ENCODE data around the gene GLRX3. TPM values are rescaled to one million over a fixed set of nuclear protein-coding genes. Genes with fewer than 3 reads are reported as not detected.

GLRX3 gene
- total and polyA plus RNA-seq, 3 experiments from 2014 or later = 78.6 to 169 (median 155) TPM

GRCh38 chr10:130179640-130180039, 43.4 kb downstream of the GLRX3 start:
- H3K4me3 Mint-ChIP-seq = no peak overlapping the region
- no peaks in the 10 kb centered on the region for H3K9me3 Mint-ChIP-seq
- Histone ChIP-seq H3K27me3 (ENCODE audit: insufficient read depth, low read length, poor library complexity, severe bottlenecking) (no peaks in the 10 kb centered on the region), H3K4me1 (ENCODE audit: insufficient read depth, low read length) (no peaks in the 10 kb centered on the region), H3K9me3 (ENCODE audit: low read length) (no peaks in the 10 kb centered on the region), H3K36me3 (ENCODE audit: insufficient read depth, low read length) (peaks cover 22% of the 10 kb centered on the region), H3K4me3 (ENCODE audit: low read length) (no peak overlapping the region), H3K27ac (ENCODE audit: low read depth, low read length) (no peak overlapping the region)
- ChIA-PET CTCF (no interaction called here), POLR2A (no interaction called here)
- peaks cover 6 to 81% (median 14%) of the 10 kb centered on the region in 3 donors for H3K36me3 Mint-ChIP-seq
- no peaks in the 10 kb centered on the region for H3K27me3 Mint-ChIP-seq
- H3K4me1 Mint-ChIP-seq = peaks cover 5 to 14% (median 10%) of the 10 kb centered on the region in 3 donors
- H3K27ac Mint-ChIP-seq = peak overlapping the region in 1 of 8 donors; percentile 17
- peak in 1 of 5 donors; percentile 48 for DNase-seq

DNA sequence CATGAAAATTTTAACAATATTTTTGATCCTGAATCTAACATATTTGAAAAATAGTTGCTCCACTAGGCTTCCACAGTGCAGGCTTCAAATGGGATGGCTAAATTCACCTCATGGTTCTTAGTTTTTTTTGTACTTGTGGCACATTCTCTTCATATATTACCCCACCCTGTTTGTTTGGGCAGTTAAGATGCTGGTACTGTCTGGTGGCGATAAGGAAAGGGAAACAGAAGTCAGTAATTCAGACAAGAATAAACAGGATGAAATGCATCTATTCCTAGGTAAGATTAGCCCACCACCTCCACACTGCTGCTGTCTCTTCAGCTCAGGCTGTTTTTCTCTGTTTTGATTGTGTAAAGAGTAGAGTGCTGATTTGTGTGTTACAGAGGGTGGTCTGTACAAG, 44.2 kb downstream of the GLRX3 start:
- H3K27ac ChIP-seq (ENCODE audit: low read depth, low read length) = no peak overlapping the region
- H3K4me3 ChIP-seq (ENCODE audit: low read length) = no peak overlapping the region
- no peak for DNase-seq
- ChIA-PET POLR2A (no interaction called here), CTCF (no interaction called here)
- Mint-ChIP-seq H3K36me3 (peaks cover 6 to 81% (median 15%) of the 10 kb centered on the region in 3 donors), H3K4me3 (no peak overlapping the region), H3K4me1 (peaks cover 5 to 14% (median 6%) of the 10 kb centered on the region in 3 donors), H3K9me3 (no peaks in the 10 kb centered on the region), H3K27ac (peak overlapping the region in 3 of 8 donors; percentile 22 to 53 (median 45)), H3K27me3 (no peaks in the 10 kb centered on the region)
- no peaks in the 10 kb centered on the region for H3K27me3 ChIP-seq (ENCODE audit: insufficient read depth, low read length, poor library complexity, severe bottlenecking)
- H3K9me3 ChIP-seq (ENCODE audit: low read length) = no peaks in the 10 kb centered on the region
- H3K4me1 ChIP-seq (ENCODE audit: insufficient read depth, low read length) = no peaks in the 10 kb centered on the region
- H3K36me3 ChIP-seq (ENCODE audit: insufficient read depth, low read length) = peaks cover 15% of the 10 kb centered on the region

GRCh38 chr10:130181858-130182257, 45.7 kb downstream of the GLRX3 start:
- DNase-seq = no peak
- H3K4me1 Mint-ChIP-seq = peaks cover 3 to 14% (median 7%) of the 10 kb centered on the region in 3 donors
- ChIA-PET POLR2A (no interaction called here), CTCF (no interaction called here)
- no peaks in the 10 kb centered on the region for H3K27me3 ChIP-seq (ENCODE audit: insufficient read depth, low read length, poor library complexity, severe bottlenecking)
- H3K36me3 Mint-ChIP-seq = peaks cover 6 to 83% (median 17%) of the 10 kb centered on the region in 3 donors
- H3K27ac Mint-ChIP-seq = peak overlapping the region in 2 of 8 donors; percentile 36 to 54
- H3K9me3 Mint-ChIP-seq = no peaks in the 10 kb centered on the region
- H3K4me3 ChIP-seq (ENCODE audit: low read length) = no peak overlapping the region
- no peak overlapping the region for H3K27ac ChIP-seq (ENCODE audit: low read depth, low read length)
- H3K9me3 ChIP-seq (ENCODE audit: low read length) = no peaks in the 10 kb centered on the region
- H3K36me3 ChIP-seq (ENCODE audit: insufficient read depth, low read length) = peaks cover 11% of the 10 kb centered on the region
- no peak overlapping the region for H3K4me3 Mint-ChIP-seq
- H3K27me3 Mint-ChIP-seq = no peaks in the 10 kb centered on the region
- no peaks in the 10 kb centered on the region for H3K4me1 ChIP-seq (ENCODE audit: insufficient read depth, low read length)

GRCh38 chr10:130185591-130185990, 49.4 kb downstream of the GLRX3 start:
- POLR2A ChIA-PET = no interaction called here
- Mint-ChIP-seq H3K9me3 (no peaks in the 10 kb centered on the region), H3K27ac (peak overlapping the region in 2 of 8 donors; percentile 28 to 68), H3K4me1 (peaks cover 0 to 10% (median 6%) of the 10 kb centered on the region in 3 donors), H3K36me3 (peaks cover 3 to 58% (median 13%) of the 10 kb centered on the region in 3 donors), H3K27me3 (no peaks in the 10 kb centered on the region), H3K4me3 (no peak overlapping the region)
- Histone ChIP-seq H3K4me1 (ENCODE audit: insufficient read depth, low read length) (no peaks in the 10 kb centered on the region), H3K27ac (ENCODE audit: low read depth, low read length) (no peak overlapping the region), H3K27me3 (ENCODE audit: insufficient read depth, low read length, poor library complexity, severe bottlenecking) (no peaks in the 10 kb centered on the region), H3K4me3 (ENCODE audit: low read length) (no peak overlapping the region), H3K9me3 (ENCODE audit: low read length) (no peaks in the 10 kb centered on the region), H3K36me3 (ENCODE audit: insufficient read depth, low read length) (peaks cover 6% of the 10 kb centered on the region)
- CTCF ChIA-PET = no interaction called here
- no peak for DNase-seq

DNA sequence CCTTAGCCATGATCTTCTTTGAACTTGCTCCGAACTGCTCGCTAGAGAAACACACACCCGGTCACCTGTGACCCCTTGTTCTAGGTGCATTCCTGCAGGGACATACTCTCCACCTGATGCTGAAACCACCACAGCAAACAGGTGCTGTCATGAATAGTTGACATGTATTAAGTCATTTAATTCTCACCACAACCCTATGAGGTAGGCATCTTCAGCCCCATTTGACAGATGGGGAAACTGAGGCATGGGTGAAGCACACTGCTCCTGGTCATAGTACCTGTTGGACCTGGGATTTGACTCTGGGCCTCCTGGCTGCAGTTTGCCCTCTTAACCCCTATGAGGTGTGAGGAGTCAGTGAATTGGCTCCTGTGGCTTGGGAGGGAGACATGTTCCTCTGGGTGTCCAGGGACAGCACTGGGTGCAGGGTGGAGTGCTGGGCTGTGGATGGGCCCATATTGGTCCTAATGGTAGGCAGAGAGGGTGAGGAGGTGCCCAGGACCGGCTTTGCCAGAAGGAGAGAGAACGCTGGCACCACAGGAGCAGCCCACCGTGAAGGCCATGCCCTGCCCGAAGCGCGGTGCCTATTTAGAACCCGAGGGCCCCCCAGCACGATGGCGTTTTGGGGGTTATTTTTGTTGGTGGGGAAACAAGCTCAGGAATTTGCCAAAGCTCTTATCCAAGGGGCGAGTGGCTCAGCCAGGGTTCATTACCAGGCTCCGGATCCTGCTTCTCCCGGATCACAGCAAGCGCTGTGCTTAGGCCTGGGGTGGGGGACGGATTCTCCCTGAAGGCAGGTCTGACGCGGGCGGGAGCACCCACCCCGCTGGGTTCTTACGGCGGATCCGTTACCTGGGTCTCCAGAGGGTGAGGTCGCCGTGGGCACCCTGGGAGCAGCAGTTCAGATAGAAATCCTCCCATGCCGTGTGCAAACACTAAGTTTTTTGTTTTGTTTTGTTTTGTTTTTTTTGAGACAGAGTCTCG, 52.3 kb downstream of the GLRX3 start:
- Histone ChIP-seq H3K4me3 (ENCODE audit: low read length) (no peak overlapping the region), H3K4me1 (ENCODE audit: insufficient read depth, low read length) (no peaks in the 10 kb centered on the region), H3K27me3 (ENCODE audit: insufficient read depth, low read length, poor library complexity, severe bottlenecking) (no peaks in the 10 kb centered on the region), H3K36me3 (ENCODE audit: insufficient read depth, low read length) (no peaks in the 10 kb centered on the region), H3K27ac (ENCODE audit: low read depth, low read length) (no peak overlapping the region), H3K9me3 (ENCODE audit: low read length) (no peaks in the 10 kb centered on the region)
- H3K4me1 Mint-ChIP-seq = peaks cover 5 to 10% (median 6%) of the 10 kb centered on the region in 3 donors
- POLR2A ChIA-PET = no interaction called here
- peak overlapping the region in 3 of 7 donors; percentile 11 to 55 (median 41) for H3K4me3 Mint-ChIP-seq
- H3K9me3 Mint-ChIP-seq = no peaks in the 10 kb centered on the region
- H3K36me3 Mint-ChIP-seq = peaks cover 0 to 30% (median 13%) of the 10 kb centered on the region in 3 donors
- peaks cover 7 to 11% of the 10 kb centered on the region in 2 donors for H3K27me3 Mint-ChIP-seq
- CTCF ChIA-PET = interaction anchor here (1.0 to 1.7 kb wide), 3 partner anchors 11 to 1598 kb away, joined by 3 to 4 read pairs (median 3); partner anchors contain the start of gene C10orf143
- no peak for DNase-seq
- no peak overlapping the region for H3K27ac Mint-ChIP-seq

GRCh38 chr10:130189608-130190054, 53.4 kb downstream of the GLRX3 start:
- peaks cover 9 to 11% of the 10 kb centered on the region in 2 donors for H3K27me3 Mint-ChIP-seq
- ChIA-PET CTCF (interaction anchor here (1.0 to 1.9 kb wide), 4 partner anchors 9 to 1597 kb away, joined by 3 to 5 read pairs (median 4); partner anchors contain the start of gene C10orf143), POLR2A (no interaction called here)
- Histone ChIP-seq H3K4me1 (ENCODE audit: insufficient read depth, low read length) (no peaks in the 10 kb centered on the region), H3K4me3 (ENCODE audit: low read length) (no peak overlapping the region), H3K27me3 (ENCODE audit: insufficient read depth, low read length, poor library complexity, severe bottlenecking) (no peaks in the 10 kb centered on the region), H3K36me3 (ENCODE audit: insufficient read depth, low read length) (no peaks in the 10 kb centered on the region), H3K9me3 (ENCODE audit: low read length) (no peaks in the 10 kb centered on the region), H3K27ac (ENCODE audit: low read depth, low read length) (no peak overlapping the region)
- peaks cover 5 to 10% (median 6%) of the 10 kb centered on the region in 3 donors for H3K4me1 Mint-ChIP-seq
- DNase-seq = no peak
- H3K27ac Mint-ChIP-seq = no peak overlapping the region
- no peaks in the 10 kb centered on the region for H3K9me3 Mint-ChIP-seq
- H3K36me3 Mint-ChIP-seq = peaks cover 0 to 19% (median 8%) of the 10 kb centered on the region in 3 donors
- no peak overlapping the region for H3K4me3 Mint-ChIP-seq

- ChIA-PET POLR2A (no interaction called here), CTCF (interaction anchor here (0.8 to 1.9 kb wide), 8 partner anchors 9 to 1596 kb away, joined by 3 to 5 read pairs (median 3); partner anchors contain the start of gene C10orf143)
- peak; percentile 80 to 88 (median 84) for DNase-seq
- peaks cover 9 to 11% of the 10 kb centered on the region in 2 donors for H3K27me3 Mint-ChIP-seq
- peaks cover 0 to 13% (median 5%) of the 10 kb centered on the region in 3 donors for H3K36me3 Mint-ChIP-seq
- no peaks in the 10 kb centered on the region for H3K4me1 ChIP-seq (ENCODE audit: insufficient read depth, low read length)
- peaks cover 5 to 10% (median 6%) of the 10 kb centered on the region in 3 donors for H3K4me1 Mint-ChIP-seq
- H3K27ac Mint-ChIP-seq = no peak overlapping the region
- H3K27me3 ChIP-seq (ENCODE audit: insufficient read depth, low read length, poor library complexity, severe bottlenecking) = no peaks in the 10 kb centered on the region
- H3K4me3 ChIP-seq (ENCODE audit: low read length) = peak overlapping the region; percentile 37
- no peaks in the 10 kb centered on the region for H3K36me3 ChIP-seq (ENCODE audit: insufficient read depth, low read length)
- H3K4me3 Mint-ChIP-seq = peak overlapping the region in 1 of 7 donors; percentile 32
- no peaks in the 10 kb centered on the region for H3K9me3 ChIP-seq (ENCODE audit: low read length)
- H3K9me3 Mint-ChIP-seq = no peaks in the 10 kb centered on the region
- H3K27ac ChIP-seq (ENCODE audit: low read depth, low read length) = no peak overlapping the region
Observed at GRCh38 chr10:130190055-130190736, 54.0 kb downstream of the GLRX3 start.

Data from CD8-positive, alpha-beta memory T cell (primary cell).